Non-pigmented ciliary epithelial cell (primary cell): ENCODE data around the gene PFN2.
A peak's percentile ranks its signal among the peaks of the same experiment; 100 is the strongest.
"Not testable (repeated sequence)": the region's sequence is repeated elsewhere in the genome, so short reads cannot be mapped to it uniquely, and the experiment has no call there.

Source experiments
- DNase-seq: peaks from one replicate; pipeline ENCODE4 v3.0.0-alpha.2; 2010; ENCODE audit warnings: low read depth

PFN2 gene, protein sequence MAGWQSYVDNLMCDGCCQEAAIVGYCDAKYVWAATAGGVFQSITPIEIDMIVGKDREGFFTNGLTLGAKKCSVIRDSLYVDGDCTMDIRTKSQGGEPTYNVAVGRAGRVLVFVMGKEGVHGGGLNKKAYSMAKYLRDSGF

DNA sequence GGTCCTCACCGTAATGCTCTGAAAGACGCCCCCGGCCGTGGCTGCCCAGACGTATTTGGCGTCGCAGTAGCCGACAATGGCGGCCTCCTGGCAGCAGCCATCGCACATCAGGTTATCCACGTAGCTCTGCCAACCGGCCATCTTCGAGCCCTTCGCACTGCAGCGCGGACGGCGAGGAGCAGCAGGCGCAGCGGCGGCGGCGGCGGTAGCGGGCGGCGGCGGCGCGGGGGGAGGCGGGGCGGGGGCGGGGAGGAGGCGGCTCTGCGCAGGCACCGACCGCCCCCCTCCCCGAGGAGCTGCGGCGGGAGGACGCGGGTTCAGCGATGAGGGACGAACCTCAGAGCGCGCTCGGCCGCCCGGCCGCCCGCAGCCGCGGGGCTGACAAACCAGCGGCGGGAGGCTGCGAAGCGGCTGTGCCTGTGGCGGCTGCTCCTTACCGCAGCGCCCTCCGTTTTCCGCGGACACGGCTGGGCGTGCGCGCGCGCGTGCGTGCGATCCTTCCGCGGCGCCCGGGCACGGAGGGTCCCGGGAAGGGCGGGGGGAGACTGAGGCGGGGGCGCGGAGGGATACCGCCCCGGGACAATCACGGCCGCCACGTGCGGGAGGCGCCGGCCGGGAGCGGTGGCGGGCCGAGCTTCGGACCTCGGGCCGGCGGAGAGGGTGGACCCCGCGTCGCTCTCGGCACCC is at the start of gene PFN2:
PFN2 (minus strand) TSS at position 180 of the 687 bp plus-strand sequence; CDS start at position 141, 39 bp downstream.
- no peak for DNase-seq

DNA sequence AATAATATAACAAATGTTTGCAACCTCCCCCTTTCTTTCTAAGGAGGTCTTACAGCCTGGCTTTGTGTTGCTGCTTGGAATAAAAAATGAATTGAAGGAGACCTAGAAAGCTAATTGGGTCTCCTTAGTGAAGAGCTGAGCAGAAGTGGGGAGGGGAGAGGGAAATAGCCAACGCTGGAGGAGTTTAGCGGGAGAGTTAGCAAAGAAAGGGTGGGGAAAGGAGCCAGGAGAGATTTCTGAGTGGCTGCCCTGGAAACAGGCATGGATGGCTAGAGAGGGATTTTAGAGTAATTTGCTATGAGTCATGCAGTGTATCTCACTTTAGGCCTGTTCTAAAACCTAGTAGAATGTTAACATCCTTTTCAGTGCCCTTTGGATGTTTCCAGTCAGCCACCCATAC is 45.2 kb upstream of the PFN2 start:
- no peak for DNase-seq

DNA sequence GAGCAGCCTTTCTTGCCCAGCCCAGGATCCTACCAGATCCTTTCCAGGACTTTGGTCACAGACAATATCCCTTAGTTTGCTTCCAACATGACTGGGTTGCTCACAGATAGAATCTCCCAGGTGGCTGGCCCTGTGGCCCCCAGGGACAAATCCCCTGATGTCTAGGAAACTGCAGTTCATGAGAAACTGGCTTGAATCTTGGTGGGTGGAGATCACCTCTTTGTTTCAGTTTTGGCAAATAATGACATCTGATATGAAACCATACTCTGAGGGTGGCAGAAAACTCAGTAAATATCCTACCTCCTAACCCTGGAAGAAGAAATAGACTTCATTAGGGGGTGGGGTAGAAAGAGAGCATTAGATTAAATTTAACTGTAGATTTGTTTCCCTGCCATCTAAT is 44.1 kb upstream of the PFN2 start:
- DNase-seq, result no peak

DNA sequence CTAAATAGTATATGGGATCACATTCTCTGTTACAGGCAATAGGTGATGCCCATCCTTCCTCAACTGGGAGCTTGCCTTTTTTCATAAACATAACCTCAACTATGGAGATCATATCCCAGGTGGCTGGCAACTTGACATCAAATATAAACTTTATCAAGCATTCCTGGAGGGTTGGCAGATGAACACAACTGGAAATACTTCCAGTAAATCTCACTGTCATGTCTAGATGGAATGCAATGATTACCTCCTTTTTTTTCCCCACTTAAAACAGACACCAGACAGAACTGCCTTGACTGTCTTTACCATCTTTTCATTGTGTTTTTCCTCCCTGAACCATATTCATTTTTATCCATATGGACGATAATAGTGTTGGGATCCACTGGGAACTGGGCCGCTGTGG is 43.1 kb upstream of the PFN2 start:
- no peak for DNase-seq

DNA sequence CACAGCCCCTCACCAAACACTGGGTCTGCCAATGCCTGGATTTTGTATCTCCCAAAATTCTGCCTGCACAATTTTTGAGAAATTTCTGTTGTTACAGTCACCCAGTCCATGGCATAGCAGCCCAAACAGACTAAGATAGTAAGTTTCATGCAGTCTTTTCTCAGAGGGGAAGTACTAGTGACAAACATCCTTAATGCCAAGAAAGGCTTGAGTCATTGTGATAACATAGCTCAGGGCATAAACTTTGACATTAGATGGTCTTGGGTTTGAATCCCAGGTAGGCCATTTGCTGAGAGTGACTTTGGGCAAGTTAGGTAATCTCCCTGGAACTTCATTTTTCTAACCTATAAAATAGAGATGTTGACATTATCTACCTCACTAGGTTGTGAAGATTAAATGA is 36.1 kb upstream of the PFN2 start:
- DNase-seq, result no peak

DNA sequence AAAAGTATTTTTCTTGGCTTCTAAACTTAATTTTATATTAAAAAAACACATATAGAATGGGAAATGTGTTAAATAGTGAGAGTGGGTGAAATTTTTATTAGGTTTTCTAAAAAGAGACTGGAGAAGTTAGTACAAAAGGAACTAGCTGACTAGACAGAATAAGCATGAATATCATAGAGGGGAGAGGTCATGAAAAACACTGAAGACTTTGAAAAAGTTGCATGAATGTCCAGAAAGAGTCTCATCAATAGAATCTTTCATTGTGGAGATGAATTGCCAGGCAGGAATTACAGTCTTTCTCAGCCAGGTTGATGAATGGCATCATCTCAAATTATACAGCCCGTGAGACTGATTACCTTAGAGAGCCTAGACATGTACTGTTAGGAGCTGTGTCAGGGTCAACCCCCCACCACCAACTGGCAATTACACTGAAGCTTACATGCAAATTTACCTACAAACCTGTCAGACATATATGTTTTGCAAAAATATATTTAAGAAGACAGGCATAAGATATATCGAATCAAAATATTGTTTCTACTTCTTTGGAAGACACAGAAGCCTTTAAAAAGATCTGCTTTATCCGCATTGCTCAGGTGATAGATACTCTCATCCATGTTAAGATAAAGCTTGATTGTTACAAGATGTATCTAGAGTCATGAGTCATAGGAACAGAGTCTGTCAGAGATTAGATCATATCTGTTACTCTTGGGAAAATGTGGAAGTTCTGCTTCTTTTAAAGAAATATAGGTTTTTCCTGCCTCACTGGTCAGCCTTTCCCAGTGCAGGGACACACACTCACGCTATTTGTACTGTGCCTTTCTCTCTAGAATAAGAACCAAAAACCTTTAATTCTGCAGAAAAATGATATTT is 34.8 kb upstream of the PFN2 start:
- DNase-seq, result no peak

DNA sequence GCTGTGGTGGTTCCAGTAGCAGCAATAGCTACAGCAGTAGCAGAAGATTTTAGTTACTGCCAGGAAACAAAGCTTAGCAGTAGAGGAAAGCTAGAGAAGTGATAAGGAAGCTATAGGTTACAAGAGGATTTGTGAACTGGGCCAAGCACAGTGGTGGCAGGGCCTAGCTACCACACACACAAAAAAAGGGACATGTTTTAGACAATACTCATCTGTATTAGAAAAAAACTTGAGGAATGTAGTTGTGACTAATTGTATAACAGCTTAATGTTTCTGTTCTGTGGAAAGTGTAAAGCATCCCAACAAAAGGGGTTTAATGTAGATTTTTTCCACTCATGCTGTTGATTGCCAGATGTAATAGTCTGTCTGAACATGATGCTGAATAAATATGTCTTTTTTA is 29.9 kb upstream of the PFN2 start:
- DNase-seq, result no peak

DNA sequence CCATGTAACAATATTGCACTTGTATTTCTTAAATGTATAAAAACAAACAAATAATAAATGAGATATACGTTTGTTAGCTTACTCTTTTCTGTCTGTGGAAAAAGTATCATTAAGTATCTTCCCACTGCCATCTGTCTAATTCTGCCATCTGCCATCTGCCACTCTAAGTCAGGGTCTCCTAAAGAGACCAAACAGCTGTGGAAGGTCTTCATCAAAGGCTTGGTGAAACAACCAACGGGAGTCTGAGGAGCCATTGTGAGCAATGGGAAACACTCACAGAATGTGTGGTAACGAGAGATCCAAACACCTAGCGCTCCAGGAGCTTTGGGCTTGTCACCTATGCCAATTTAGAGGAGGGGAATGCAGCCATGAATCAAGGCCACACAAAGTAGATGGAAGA is 28.7 kb upstream of the PFN2 start:
- DNase-seq, result no peak

DNA sequence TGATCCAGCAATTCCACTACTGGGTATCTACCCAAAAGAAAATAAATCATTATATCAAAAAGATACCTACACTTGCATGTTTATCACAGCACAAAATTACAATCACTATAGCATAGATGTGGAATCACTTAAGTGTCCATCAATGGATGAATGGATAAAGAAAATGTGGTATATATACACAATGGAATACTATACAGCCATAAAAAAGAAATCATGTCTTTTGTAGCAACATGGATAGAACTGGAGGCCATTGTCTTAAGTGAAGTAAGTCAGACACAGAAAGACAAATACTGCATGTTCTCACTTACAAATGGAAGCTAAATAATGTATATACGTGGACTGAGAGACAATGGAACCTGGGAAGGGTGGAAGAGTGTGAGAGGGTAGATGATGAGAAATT is 28.3 kb upstream of the PFN2 start:
- DNase-seq, result no peak

DNA sequence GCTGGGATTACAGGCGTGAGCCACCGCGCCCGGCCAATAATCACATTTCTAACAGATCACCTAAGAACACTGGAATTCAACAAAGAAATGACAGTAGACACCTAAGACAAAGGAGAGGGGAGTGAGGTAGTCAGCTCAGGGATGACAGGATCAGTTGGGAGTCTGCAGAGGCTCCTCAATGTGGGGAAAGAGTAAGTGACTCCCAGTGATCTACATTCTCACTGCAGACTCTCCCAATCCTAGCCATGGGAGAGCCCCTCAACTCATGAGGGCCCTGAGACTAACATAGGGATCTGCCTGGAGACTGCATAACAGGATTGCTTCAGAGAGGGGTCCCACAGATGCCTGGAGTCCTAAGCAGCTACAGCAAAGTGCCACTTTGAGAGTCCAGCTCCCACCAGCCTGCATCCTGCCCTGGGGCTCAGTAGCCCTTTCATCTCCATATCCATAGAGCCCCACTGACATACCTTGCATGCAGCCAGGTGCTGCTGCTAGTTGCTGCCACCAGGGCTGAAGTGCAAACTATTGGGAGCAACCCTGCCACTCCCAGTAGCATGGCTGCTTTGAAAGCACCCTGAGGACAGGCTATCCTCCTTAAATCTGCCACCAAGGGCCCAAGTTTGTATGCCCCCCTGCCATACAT is 21.8 kb upstream of the PFN2 start:
- no peak for DNase-seq

DNA sequence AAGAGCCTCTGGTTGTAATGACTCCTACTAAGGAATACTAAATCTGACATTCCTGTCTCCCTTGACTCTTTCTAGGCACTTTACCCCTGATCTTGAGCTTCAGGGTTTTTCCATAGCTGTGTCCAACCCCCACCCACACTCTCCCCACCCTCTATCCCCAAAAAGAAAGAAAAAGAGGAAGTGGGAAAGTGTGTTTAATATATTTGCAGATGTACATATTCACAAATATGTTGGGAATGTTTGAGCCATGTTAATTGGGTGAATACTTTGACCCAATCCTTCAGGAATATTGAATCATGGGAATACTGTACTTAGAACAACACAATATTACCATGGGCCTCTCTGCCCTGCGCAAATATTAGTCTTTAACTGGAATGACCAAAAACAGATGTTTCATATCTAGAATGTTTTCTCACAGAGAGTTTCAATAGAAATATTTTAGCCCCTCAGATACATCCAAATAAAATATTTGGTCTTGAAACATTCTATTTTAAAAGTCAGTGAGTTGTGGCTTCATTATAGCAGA is 19.8 kb upstream of the PFN2 start:
- DNase-seq, result no peak

DNA sequence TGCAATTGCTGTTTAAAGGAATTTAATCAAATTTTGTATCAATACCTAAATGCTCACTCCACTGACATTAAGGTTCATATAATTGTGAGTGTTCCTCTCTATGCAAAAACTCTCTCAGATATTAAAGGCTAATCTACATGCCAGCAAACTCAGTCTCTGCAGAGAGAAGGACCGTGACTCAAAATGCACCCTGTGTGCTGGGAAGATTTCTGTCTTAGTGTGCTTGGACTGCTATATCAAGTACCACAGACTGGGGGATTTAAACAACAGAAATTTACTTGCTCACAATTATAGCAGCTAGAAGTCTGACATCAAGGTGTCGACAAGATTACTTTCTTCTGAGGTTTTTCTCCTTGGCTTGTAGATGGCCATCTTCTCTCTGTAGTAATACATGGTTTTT is 18.6 kb upstream of the PFN2 start:
- DNase-seq, result no peak

DNA sequence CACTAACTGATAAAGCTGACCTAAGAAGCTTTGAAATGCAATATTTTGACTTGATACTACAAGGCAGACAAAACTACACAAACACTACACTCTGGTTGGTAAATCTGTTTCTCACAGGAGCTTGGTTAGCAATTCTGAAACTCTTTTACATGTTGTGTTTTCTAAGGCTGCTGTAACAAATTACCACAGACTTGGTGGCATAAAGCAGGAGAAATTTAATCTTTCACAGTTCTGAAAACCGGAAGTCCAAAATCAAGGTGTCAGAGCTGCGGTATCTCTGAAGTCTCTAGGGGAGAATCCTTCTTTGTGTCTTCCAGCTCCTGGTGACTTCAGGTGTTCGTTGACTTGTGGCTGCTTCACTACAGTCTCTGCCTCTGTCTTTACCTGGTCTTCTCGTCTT is 12.9 kb upstream of the PFN2 start:
- DNase-seq, result no peak

DNA sequence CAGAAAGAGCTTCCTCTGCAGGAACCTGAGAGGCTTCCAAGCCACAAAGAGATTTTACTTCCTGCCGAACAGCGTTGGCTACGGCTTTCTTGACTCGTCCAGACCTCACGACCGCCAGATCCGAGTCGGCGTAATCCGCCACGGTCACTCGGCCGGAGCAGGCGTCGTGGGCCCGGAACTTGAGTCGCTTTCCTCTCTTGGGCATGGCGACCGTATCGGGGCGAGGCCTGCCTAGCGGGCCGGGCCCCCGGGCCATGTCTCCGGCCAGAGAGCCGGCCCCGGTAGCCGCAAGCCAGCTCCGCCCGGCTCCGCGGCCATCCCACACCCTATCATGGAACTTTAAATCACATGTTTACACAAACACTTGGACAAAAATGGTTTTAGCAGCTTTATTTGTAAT is 12.4 kb upstream of the PFN2 start:
- not testable (repeated sequence) for DNase-seq

DNA sequence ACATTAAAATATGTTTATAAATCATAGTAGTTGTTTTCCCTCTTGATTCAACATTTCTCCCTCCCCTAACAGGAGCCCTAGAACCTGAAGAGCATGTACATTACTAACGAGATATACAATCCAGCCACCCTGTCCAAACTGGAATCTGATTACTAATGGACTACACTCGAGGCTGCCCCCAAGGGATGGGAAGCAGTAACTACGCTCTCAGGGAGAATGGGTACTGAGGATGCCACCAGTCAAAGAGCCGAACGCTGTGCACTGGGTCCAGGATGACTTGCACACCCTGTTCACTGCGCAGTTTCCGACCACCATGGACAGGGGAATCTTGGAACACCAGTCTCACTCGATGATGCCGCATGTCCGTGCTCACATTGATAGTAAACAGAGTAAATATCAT is 11.3 kb upstream of the PFN2 start:
- not testable (repeated sequence) for DNase-seq

DNA sequence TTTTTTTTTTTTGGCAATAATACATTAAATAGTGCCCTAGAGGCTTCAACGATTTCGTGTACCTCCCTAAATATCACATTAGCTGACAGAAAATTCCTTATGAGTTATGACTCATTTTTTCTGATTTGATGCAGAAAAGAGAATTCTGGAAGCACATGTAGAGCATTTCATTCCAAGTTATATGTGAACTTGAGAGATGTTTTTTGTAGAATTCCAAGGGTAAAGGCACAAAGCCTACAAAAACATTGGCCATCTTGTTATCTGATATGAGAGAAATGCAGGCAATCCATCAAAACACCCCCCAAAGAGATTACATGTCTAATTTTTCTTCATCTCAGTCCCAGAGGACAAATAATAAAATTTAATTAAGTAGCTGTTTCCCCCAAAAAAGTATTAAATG is 6.7 kb upstream of the PFN2 start:
- no peak for DNase-seq

DNA sequence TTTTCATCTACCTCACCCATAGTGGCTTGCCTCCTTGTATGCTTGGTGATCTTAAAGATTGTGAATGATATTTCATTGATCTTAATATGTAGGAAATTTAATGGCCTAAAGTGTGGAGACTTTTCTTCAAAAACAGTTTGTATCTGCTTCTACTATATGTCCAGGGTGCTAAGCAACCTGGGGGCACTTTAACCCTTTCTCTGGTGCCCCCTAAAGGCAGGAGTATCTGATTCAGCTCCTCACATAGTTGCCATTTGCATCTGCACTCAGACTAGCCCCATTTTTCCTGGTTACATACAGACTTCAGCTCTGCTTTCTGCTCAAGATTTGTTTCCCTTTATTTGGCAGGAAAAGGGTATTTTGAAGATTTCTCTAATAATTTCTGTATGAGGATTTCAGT is 5.2 kb upstream of the PFN2 start:
- no peak for DNase-seq

DNA sequence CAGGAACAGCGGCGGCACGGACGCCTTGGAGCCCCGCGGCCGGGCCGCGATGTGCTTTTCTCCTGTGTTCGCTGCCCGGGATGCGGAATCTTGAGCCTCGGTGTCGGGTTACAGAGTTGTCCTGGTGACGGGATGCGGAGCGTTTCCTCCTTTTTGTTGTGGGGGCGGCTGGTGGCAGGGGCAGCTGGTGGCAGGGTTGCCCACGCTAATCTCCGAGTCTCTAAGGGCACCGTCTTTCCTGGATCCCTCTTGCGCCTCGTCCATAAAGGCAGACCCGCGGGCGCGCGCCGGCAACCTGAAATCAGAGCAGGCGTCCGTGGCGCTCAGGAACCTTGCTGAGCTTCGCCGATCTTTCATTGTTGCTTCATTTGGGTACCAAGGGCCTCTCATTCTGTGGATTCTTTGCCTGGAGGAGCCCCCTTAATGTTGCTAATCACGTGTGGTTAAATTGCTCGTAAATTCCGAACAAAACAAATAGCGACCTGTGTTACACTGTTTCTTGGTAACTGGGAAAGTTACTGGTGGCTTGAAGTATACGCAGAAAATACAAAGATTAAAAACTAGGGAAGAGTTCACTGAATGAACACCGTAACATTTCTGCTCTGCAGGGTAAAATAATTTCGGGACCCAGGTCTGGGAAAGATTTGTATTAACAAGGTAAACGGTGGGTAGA is 844 bp upstream of the PFN2 start:
- DNase-seq, result no peak

DNA sequence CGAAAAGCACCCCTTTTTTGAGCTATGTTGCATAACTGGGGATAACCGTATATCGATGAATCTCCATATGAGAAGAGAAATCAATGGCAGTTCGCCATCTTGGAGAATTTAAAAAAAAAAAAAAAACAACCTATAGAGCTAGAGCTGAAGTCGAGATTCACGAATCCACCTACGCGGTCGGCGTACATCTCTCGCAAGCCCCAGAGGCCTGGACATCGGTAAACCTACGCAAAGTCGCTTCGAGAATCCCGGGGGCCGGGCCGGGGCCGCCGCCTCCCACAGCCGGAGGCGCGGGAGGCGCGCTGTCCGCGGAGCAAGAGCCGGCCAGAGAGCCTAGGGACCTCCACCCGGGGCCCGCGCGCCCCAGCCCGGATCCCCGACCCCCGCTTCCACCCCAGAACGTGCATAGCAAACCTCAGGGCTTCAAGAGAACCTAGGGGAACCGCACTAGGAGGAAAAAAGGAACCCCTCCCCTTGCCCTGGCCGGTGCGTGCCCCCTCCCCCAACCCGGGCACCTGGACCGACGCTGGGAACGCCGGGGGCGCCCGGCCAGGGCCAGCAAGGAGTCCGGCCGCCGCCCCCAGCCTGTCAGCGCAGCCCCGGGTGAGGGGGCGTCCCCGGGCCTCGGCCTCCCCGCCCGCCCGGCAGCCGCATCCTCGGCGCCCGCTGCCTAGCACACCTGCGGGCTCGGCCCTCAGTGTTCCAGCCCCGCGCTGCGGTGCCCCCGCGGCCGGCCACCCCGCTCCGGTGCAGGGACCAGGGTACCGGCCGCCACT is 567 bp downstream of the PFN2 start:
- DNase-seq, result no peak

DNA sequence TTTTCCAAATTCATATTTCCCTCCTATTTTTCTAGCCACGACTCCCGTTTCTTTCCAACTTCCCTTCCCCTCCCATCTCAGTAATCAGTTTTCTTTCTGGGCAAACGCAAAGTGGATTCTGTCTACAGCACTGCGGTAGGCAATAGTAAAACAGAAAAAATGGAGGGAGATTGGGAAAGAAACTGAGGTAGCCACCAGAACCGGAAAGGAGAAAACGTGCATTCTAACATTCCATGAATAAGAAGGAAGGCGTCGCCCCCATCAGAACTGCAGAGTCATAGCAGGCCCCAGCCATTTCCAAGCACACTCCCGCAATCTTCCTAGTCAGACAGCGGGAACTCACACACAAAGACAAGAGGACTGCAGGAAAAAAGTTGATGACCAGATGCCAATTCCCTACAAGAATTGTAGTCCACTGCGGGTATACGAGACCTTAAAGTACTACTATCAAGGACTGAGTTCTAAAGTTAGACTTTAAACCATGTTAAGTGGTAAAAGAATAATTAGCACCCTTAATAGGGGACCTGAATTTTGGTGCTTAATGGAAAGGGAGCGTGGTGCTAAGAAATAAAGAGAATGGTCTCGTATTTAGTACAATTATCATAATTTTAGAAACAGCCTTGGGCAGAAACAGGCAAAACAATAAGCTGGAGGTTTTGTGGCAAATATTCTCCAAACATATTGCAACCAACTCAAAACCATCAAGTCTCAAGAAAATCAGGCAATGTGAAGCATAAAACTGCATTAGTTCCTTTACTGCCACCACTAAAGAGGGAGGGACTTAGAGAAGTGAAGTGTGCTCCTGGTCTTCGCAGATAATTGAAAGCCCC is 1.4 kb downstream of the PFN2 start:
- peak; percentile 70 for DNase-seq
